GM18868 (cell line): ENCODE results near the gene COG2.
"Not testable (repeated sequence)": the region's sequence is repeated elsewhere in the genome, so short reads cannot be mapped to it uniquely, and the experiment has no call there.

Experiments
- ATAC-seq: cut with Tn5 transposase; IDR thresholded peaks from one replicate; pipeline ENCODE4 v1.9.1; 2021; ENCODE audit warnings: mild to moderate bottlenecking, moderate library complexity; ENCODE audit not compliant: unreplicated experiment

Gene COG2

GRCh38 chr1:230642263-230642959, at the start of gene COG2:
Gene COG2 (plus strand): TSS chr1:230642481. CDS start chr1:230642607, 126 bp downstream.
- ATAC-seq, result peak; percentile 95

- no peak for ATAC-seq
These were observed 49.4 kb upstream of the COG2 start for GRCh38 chr1:230592848-230593414.

DNA sequence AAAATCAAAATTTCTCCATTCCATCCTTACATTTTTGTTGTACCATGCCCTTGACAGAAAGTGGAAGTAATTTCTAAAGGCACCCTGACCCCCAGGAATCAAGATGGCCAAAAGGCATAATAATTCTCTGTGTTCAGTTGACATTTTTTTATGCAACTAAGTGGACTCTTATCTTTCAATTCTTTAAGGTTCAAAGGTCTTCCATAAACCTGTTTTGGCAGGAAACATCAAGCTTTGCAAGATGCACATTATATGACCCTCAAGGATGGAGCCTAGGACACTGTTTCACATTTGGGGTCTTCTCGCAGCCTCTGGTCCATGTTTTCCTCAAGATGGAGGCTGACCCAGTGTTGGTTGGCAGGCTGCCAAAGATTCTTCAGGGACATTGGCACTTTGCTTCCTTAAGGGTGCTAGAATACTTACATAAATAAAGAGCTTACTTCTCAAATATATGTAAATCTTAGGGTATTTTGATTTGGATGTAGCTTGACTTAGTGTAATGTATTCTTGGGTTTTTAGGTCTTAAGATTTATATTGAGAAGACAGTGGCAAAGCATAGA, 48.0 kb upstream of the COG2 start:
- no peak for ATAC-seq

- no peak for ATAC-seq
These were observed 47.1 kb upstream of the COG2 start for GRCh38 chr1:230595181-230595580.

- no peak for ATAC-seq
These were observed 46.0 kb upstream of the COG2 start for GRCh38 chr1:230596306-230596705.

DNA sequence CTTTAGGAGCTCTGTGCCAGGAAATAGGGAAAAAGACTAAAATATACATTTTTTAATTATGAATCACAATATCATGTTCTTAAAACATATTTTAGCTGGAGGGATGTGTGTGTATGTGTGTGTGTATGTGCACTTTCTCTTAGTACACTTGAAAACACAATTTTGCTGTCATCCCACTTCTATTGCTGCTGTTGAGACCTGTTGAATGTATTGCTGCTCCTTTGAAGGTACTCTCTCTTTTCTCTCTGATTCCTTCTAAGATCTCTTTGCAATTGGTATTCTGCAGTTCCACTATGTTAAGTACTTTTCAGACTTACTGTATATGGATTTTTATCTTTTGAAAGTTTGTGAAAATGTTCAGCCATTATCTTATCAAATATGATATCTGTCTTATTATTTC, 43.5 kb upstream of the COG2 start:
- no peak for ATAC-seq

GRCh38 chr1:230599926-230600656, 42.2 kb upstream of the COG2 start:
- ATAC-seq, result no peak

- ATAC-seq, result not testable (repeated sequence)
These were observed 41.5 kb upstream of the COG2 start for GRCh38 chr1:230600657-230601400.

DNA sequence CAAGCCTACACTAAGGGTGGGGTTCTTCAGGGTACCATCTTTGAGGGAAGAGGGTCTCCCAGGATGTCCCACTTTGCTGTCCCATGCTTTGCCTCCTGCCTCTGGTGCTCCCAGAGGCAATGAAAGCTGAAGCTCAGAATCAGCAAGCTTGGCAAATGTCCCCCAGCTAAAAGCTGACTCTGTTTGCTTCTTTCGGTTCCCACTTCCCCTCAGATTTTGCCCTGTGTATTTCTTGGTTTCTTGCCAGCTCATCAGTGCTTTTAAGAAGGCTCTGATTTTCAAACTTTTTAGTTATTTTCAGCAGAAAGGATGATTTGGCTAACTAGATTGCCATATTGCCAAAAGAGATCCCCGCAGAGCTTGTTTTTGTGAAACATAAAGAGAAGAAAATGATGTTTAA, 33.1 kb upstream of the COG2 start:
- peak; percentile 74 for ATAC-seq

DNA sequence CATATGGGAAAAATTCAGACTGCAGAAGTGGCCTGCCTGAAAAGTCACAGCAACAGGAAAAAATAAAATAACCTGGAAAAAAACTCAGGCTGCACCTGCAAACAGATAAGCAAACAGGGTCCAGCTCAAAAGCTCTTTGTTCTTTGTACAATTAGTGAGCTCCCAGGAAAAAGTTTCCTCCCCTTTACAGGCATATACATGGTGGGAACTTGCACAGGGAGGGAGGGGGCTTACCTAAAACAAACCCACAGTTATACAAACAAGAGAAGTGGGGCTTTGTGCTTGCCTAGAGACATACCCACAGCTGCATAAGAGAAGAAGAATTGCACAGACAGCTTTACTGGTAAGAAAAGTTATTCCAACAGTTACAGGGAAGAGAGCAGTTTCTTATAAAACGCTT, 31.7 kb upstream of the COG2 start:
- no peak for ATAC-seq

DNA sequence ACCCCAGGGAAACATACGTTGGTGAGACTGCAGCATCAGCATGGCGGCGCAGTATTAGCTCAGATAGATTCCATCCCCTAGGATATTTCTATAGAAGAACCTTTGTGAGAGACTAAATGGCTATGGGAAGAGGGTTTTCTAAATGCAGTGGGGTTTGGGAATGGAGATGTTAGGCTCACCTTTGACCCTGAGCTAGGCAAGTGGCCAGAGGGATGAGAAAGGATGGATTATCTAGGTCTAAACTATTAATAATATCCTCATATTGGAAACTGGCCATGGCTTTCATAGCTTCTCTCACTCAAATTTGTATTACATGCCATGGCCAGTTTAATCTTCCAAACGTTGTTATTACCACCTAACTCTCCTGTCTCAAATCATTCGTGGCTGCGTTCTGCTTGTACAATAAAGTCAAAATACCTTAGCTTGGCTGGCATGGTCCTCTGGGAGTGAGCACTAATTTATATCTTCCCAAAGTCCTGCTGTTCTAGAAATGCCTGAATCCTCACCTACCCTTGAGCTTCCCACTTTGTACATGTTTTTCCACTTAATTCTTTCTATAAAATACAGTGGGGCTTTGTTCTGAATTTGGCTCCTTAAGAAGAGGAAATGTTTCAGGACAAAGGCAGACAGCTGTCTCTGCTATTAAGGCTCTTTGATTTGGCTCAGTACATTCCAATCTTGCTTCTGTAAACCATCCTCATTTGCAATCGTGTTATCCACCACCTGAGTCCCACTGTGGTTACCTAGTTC, 31.0 kb upstream of the COG2 start:
- no peak for ATAC-seq

- no peak for ATAC-seq
These were observed 30.4 kb upstream of the COG2 start for GRCh38 chr1:230611878-230612235.

GRCh38 chr1:230612651-230613050, 29.6 kb upstream of the COG2 start:
- ATAC-seq, result no peak

DNA sequence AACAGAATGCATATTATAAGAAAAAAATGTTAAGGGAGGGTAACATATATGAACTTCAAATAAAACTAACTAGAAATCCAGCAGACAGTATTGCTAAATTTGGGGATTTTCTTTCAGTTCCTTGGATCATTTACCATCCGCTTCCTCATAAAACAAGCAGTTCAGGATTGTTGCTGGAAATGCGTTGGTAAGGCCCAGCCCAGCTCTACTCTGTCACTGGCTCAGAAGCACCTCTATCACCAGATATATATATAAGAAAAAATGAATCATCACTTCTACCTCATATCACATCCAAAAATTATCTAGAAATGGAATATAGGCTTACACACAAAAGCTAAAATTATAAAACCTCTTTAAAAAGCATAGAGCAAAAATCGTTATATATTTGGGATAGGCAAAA, 28.2 kb upstream of the COG2 start:
- no peak for ATAC-seq

DNA sequence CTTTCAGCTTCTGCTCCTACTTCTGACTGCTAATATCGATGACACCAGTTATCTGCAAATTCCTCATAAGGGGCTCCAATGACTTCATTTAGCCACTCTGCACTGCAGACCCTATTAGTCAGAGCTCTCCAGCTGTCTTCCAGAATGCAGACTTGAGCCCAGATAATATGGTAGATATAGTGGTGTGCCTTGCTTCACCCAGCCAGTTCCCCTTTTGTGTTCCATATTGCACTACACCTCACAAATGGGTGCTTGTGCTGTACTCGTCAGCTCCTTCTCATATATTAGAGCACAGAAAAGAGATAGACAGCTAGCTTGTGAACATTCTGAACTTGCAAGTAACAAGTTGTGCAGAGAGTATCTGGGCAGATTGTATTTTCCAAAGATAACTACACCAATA, 23.7 kb upstream of the COG2 start:
- no peak for ATAC-seq

- no peak for ATAC-seq
These were observed 21.5 kb upstream of the COG2 start for GRCh38 chr1:230620649-230621323.

DNA sequence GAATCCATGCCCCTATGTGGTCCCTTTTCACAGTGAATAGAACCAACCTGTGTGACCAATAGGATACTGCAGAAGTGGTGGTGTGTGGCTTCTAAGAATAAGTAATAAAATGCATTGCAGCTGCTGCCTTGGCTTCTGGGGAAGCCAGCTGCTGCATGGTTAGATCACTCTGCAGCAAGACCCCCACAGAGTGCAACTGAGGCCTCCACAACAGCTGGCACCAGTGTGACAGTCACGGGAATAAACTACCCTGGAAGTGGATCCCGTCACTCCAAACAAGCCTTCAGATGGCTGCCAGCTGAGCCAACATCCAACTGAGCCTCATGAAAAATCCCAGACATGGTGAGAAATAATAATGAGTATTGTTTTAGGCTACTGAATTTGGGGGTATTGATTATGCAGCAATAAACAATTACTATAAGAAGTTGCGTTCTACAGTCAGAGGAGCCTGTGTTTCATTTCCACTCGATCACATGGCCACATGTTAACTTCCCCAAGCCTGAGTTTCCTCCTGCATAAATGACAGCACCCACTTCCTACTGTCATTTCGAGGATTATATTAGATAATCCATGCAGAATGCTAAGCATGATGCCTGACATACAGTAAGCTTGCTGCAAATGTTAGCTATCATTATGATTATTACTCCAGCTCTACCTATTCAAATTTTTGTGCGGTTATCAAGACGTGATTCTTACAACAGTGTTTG, 20.8 kb upstream of the COG2 start:
- ATAC-seq, result no peak

DNA sequence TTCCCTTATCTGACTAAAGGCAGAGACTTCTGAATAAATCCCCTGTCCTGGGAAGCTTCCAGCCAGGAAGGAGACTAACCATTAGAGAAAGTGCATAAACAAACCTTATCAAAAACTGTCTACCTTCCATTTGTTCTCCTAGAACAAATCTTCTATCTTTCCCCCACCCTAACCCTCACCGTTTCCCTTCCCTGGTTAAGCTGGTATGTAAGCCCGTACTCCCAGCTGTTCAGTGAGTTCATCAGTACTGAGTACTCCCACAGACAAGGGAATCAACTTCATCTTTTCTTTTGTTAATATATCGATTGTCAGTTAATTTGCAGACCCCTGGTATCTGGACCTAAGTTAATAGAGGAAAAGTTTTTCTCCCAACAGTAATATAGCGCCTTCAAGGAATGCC, 20.1 kb upstream of the COG2 start:
- ATAC-seq, result no peak

DNA sequence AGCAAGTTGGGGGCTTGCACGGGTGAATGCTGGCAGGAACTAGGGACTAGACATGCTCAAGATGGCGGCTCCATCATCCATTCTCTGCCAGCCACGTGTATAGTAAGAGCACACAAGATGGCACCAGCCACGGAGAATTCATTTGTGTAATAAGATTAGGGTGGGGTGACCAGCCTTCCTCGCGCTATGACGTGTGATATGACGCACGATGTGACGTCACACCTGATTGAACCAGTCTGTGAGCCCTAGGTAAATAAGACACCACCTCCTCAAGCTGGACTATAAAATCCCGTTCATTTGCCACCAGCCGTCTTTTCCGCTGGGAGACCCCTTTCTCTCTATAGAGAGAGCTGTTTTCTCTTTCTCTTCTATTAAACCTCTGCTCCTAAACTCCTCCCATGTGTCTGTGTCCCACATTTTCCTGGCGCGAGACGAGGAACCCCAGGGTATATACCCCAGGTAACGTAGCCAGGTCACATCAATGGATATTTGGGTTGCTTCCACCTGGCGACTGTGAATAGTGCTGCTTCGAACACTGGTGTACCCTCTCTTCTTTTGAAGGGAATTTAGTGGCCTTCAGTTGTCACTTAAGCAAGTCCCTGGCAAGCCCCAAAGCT, 18.1 kb upstream of the COG2 start:
- ATAC-seq, result no peak
